Panc1 (cell line): ENCODE data around the gene ST8SIA5.

Experiments
- CTCF ChIP-seq: fragments of 450-650 bp; IDR thresholded peaks from 2 replicates; pipeline ENCODE4 v1.5.1; 2017; ENCODE audit warnings: mild to moderate bottlenecking
- POLR2AphosphoS5 ChIP-seq: IDR thresholded peaks from 2 replicates; pipeline ENCODE4 v1.6.1; 2012; ENCODE audit warnings: mild to moderate bottlenecking, low read depth, low read length, moderate library complexity
- SIN3A ChIP-seq: IDR thresholded peaks from 2 replicates; pipeline ENCODE4 v1.6.1; 2012; ENCODE audit warnings: low read depth, mild to moderate bottlenecking, low read length, moderate library complexity, borderline replicate concordance; ENCODE audit not compliant: insufficient read depth
- TCF7L2 ChIP-seq: IDR thresholded peaks from 2 replicates; pipeline ENCODE4 v1.6.1; 2011; ENCODE audit warnings: mild to moderate bottlenecking, low read depth, low read length, inconsistent platforms

DNA sequence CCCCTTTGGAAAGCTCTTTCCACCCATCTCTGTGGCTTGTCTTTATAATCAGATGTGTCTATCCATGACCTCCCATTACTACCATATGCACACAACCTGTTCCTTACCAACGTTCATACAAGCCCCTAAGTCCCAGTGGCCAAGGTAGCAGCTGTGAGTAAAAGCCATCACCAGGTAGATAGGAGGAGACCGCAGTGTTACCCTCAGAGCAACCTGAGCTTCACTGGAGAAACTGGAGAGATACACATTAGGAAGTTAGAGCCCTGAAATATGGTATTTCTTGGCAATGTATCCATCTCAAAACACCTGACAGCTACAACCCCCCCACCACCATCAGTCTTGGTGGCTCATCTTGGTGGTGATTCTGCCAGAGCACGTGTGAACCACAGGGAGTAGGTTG is 125.9 kb downstream of the ST8SIA5 start:
- no peak for TF ChIP-seq CTCF
- TF ChIP-seq POLR2AphosphoS5, result no peak
- TF ChIP-seq TCF7L2, result no peak
- no peak for TF ChIP-seq SIN3A
